MCF 10A (cell line): ENCODE data around the gene FCHO1. TPM values are rescaled to one million over a fixed set of nuclear protein-coding genes. Genes with fewer than 3 reads are reported as not detected.

Experiments used
- BruUV-seq: library from RNA; stranded (reverse); fragments of 400-500 nt; replicated peaks from 2 replicates; lab custom pipeline; 2021; lab: Mats Ljungman, UMichigan
- CTCF ChIA-PET: fragments of 300-600 bp; sonication (Branson Sonifier 250); formaldehyde crosslinking; extraction: SDS; loops from one replicate; lab custom pipeline; 2021; ENCODE audit warnings: antibody characterized with exemption, inconsistent platforms; lab: Yijun Ruan, JAX
- POLR2A ChIA-PET: fragments of 300-600, 350-650 bp; sonication (Branson Sonifier 250); formaldehyde crosslinking; extraction: SDS; loops from one replicate; lab custom pipeline; 2020; ENCODE audit warnings: antibody characterized with exemption, inconsistent platforms; lab: Yijun Ruan, JAX
- DNase-seq: peaks from one replicate; pipeline ENCODE4 v3.0.0-alpha.2; 2018; ENCODE audit not compliant: unreplicated experiment
- H3K27ac Mint-ChIP-seq: one replicate; pipeline ENCODE4 v1.8.0; 2022; ENCODE audit warnings: mild to moderate bottlenecking, low read depth, mixed read lengths; ENCODE audit not compliant: unreplicated experiment
- H3K27me3 Mint-ChIP-seq: one replicate; pipeline ENCODE4 v1.8.0; 2022; ENCODE audit warnings: mixed read lengths; ENCODE audit not compliant: insufficient read depth, unreplicated experiment
- H3K36me3 Mint-ChIP-seq: one replicate; pipeline ENCODE4 v1.8.0; 2022; ENCODE audit warnings: mild to moderate bottlenecking, moderate library complexity, mixed read lengths; ENCODE audit not compliant: insufficient read depth, unreplicated experiment
- H3K4me1 Mint-ChIP-seq: one replicate; pipeline ENCODE4 v1.8.0; 2022; ENCODE audit warnings: mixed read lengths; ENCODE audit not compliant: insufficient read depth, unreplicated experiment
- H3K4me3 Mint-ChIP-seq: one replicate; pipeline ENCODE4 v1.8.0; 2022; ENCODE audit warnings: mild to moderate bottlenecking, moderate library complexity, mixed read lengths; ENCODE audit not compliant: unreplicated experiment
- H3K9me3 Mint-ChIP-seq: one replicate; pipeline ENCODE4 v1.8.0; 2022; ENCODE audit warnings: mixed read lengths; ENCODE audit not compliant: unreplicated experiment
- CTCF ChIP-seq: fragments of 200-600 bp; IDR thresholded peaks from one replicate; pipeline ENCODE4 v1.8.0; 2022; ENCODE audit warnings: antibody characterized with exemption, mild to moderate bottlenecking; ENCODE audit not compliant: unreplicated experiment
- intact Hi-C: fragments of 100-400 bp; cut with micrococcal nuclease; formaldehyde crosslinking; loops from 2 replicates; pipeline ENCODE4 v1.14.1; 2022
- total RNA-seq: library from RNA; stranded (reverse); gene quantifications from 2 replicates; pipeline ENCODE4 v1.2.3, GENCODE V29; 2022

The FCHO1 gene
- total RNA-seq, 1 experiment from 2014 or later, result 0.23 TPM

DNA sequence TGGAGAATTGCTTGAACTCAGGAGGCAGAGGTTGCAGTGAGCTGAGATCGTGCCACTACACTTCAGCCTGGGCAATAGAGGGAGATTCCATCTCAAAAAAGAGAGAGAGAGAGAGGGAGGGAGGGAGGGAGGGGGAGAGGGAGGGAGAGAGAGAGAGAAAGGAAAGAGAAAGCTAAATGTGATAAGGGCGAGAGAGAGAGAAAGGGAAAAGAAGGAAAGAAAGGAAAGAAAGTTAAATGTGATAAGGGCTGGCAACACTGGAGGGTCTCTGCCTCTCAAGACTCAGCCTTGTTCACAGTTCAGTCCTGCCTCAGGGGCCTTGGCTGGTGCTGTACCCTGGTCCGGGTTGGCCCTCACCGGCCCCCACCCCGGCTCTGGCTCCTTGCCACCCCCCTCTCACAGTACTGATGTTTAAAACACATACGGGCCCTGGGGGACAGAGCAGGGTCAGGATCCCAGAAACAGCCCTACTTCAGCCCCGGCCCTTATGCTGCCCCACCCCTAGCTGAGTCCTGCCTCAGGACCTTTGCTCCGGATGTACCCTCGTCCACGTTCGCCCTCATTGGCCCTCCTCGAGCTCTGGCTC is 28.5 kb upstream of the FCHO1 start:
- H3K9me3 Mint-ChIP-seq, result no peaks in the 10 kb centered on the region
- peaks cover 19% of the 10 kb centered on the region for H3K4me1 Mint-ChIP-seq
- TF ChIP-seq CTCF, result no peak
- no peak overlapping the region for H3K27ac Mint-ChIP-seq
- no TSS peak for BruUV-seq
- DNase-seq, result no peak
- CTCF ChIA-PET, result interaction anchor here (1.1 kb wide), 1 partner anchor 44 kb away, joined by 4 read pairs; no protein-coding TSS in a partner anchor
- H3K27me3 Mint-ChIP-seq, result no peaks in the 10 kb centered on the region
- POLR2A ChIA-PET, result no interaction called here
- H3K36me3 Mint-ChIP-seq, result peaks cover 36% of the 10 kb centered on the region
- intact Hi-C loops, result no loop called here
- no peak overlapping the region for H3K4me3 Mint-ChIP-seq

- intact Hi-C loops, result no loop called here
- DNase-seq, result no peak
- TF ChIP-seq CTCF, result no peak
- CTCF ChIA-PET, result interaction anchor here (0.6 kb wide), 1 partner anchor 9 kb away, joined by 3 read pairs; no protein-coding TSS in a partner anchor
- H3K4me1 Mint-ChIP-seq, result peaks cover 19% of the 10 kb centered on the region
- BruUV-seq, result no TSS peak
- no peaks in the 10 kb centered on the region for H3K27me3 Mint-ChIP-seq
- no peak overlapping the region for H3K27ac Mint-ChIP-seq
- no peak overlapping the region for H3K4me3 Mint-ChIP-seq
- H3K36me3 Mint-ChIP-seq, result peaks cover 50% of the 10 kb centered on the region
- POLR2A ChIA-PET, result no interaction called here
- no peaks in the 10 kb centered on the region for H3K9me3 Mint-ChIP-seq
Measured at GRCh38 chr19:17724655-17725054, 26.6 kb upstream of the FCHO1 start.

DNA sequence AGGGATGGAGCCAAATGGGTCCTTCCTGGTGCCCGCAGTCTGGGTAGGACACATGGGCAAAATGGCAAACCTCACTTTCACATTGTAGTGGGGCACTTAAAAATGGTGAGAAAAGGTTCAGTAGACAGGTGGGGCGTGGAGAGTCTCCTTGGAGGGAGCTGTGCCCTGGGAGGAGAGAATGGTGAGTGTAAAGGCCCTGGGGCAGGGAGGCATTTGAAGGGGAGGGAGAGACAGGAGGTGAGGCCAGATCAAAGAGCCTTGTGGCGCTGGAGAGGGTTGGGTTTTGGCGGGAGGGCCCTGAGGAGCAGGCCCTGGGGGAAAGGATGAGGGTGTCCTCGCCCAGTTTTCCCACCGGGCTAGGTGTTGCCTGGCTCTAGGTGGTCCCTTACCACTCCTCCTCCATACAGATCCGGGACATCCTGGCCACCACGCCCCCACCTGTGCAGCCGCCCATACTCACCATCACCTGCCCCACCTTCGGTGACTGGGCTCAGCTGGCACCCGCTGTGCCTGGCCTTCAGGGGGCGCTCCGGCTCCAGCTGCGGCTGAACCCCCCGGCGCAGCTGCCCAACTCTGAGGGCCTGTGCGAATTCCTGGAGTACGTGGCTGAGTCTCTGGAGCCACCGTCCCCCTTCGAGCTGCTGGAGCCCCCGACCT is 25.7 kb upstream of the FCHO1 start:
- POLR2A ChIA-PET, result no interaction called here

More for the DNA sequence above, 25.7 kb upstream of the FCHO1 start:
- peaks cover 52% of the 10 kb centered on the region for H3K36me3 Mint-ChIP-seq
- CTCF ChIA-PET, result no interaction called here
- H3K4me3 Mint-ChIP-seq, result no peak overlapping the region
- peaks cover 12% of the 10 kb centered on the region for H3K4me1 Mint-ChIP-seq
- peak; percentile 46 for TF ChIP-seq CTCF
- no peaks in the 10 kb centered on the region for H3K9me3 Mint-ChIP-seq
- no TSS peak for BruUV-seq
- H3K27me3 Mint-ChIP-seq, result no peaks in the 10 kb centered on the region
- DNase-seq, result no peak
- intact Hi-C loops, result no loop called here
- peak overlapping the region; percentile 37 for H3K27ac Mint-ChIP-seq
